Testis (tissue), 2 donors: ENCODE results near the gene HSD11B1L.

Experiments
- CTCF ChIP-seq, 3 experiments: fragments of 450-650 bp in 2 of 3; fragments of 200-600 bp in 1 of 3; sonication (generic) in 1 of 3; IDR thresholded peaks; one replicate each; pipeline ENCODE4 v1.5.1; 2016 to 2019; ENCODE audit warnings: antibody characterized with exemption in 3 of 3, mild to moderate bottlenecking in 2 of 3, moderate library complexity in 1 of 3
- POLR2A ChIP-seq: fragments of 450-650 bp; IDR thresholded peaks from one replicate; pipeline ENCODE4 v1.6.1; 2017; ENCODE audit warnings: antibody characterized with exemption, mild to moderate bottlenecking, moderate library complexity

- TF ChIP-seq POLR2A (no peak), CTCF (IDR thresholded peaks at IDR 0.05) (no peak)
Measured at GRCh38 chr19:5711713-5712161, 30.9 kb downstream of the HSD11B1L start.
